H9 (cell line): ENCODE data around the gene ELAVL1. TPM values are rescaled to one million over a fixed set of nuclear protein-coding genes. Genes with fewer than 3 reads are reported as not detected.
"Not testable (repeated sequence)": the region's sequence is repeated elsewhere in the genome, so short reads cannot be mapped to it uniquely, and the experiment has no call there.

Source experiments
- DNase-seq: peaks from one replicate; pipeline ENCODE4 v3.0.0-alpha.2; 2017
- H2AFZ ChIP-seq: one replicate; pipeline ENCODE4 v1.6.1; 2013; ENCODE audit warnings: mild to moderate bottlenecking, low read length, control low read depth, moderate library complexity
- H2AK5ac ChIP-seq: 2 replicates; pipeline ENCODE4 v1.6.1; 2013; ENCODE audit warnings: low read length, control low read depth, mixed read lengths; ENCODE audit not compliant: insufficient read length
- H2BK120ac ChIP-seq: one replicate; pipeline ENCODE4 v1.6.1; 2013; ENCODE audit warnings: low read depth, mild to moderate bottlenecking, low read length, control low read depth, inconsistent platforms; ENCODE audit not compliant: poor library complexity, severe bottlenecking
- H2BK12ac ChIP-seq: 2 replicates; pipeline ENCODE4 v1.6.1; 2013; ENCODE audit warnings: low read length, control low read depth, mixed read lengths, low read depth; ENCODE audit not compliant: insufficient read length
- H2BK15ac ChIP-seq: 2 replicates; pipeline ENCODE4 v1.6.1; 2013; ENCODE audit warnings: low read depth, low read length, control low read depth
- H2BK20ac ChIP-seq: one replicate; pipeline ENCODE4 v1.6.1; 2013; ENCODE audit warnings: low read depth, mild to moderate bottlenecking, low read length, control low read depth, inconsistent platforms; ENCODE audit not compliant: poor library complexity, severe bottlenecking
- H2BK5ac ChIP-seq: 2 replicates; pipeline ENCODE4 v1.6.1; 2013; ENCODE audit warnings: low read length, control low read depth, mixed read lengths; ENCODE audit not compliant: insufficient read length
- H3K14ac ChIP-seq: 2 replicates; pipeline ENCODE4 v1.6.1; 2013; ENCODE audit warnings: low read length, control low read depth; ENCODE audit not compliant: insufficient read depth
- H3K18ac ChIP-seq: 2 replicates; pipeline ENCODE4 v1.6.1; 2013; ENCODE audit warnings: low read depth, mild to moderate bottlenecking, mixed read lengths, low read length, control low read depth; ENCODE audit not compliant: insufficient read length
- H3K23ac ChIP-seq: 2 replicates; pipeline ENCODE4 v1.6.1; 2013; ENCODE audit warnings: low read length, control low read depth, mixed read lengths, low read depth; ENCODE audit not compliant: insufficient read length
- H3K23me2 ChIP-seq: 2 replicates; pipeline ENCODE4 v1.6.1; 2013; ENCODE audit warnings: low read depth, mild to moderate bottlenecking, mixed read lengths, low read length, control low read depth; ENCODE audit not compliant: insufficient read length, poor library complexity, severe bottlenecking
- H3K27ac ChIP-seq: 2 replicates; pipeline ENCODE4 v1.5.1; 2013; ENCODE audit warnings: low read length, control low read depth, mixed read lengths, low read depth; ENCODE audit not compliant: insufficient read length
- H3K27me3 ChIP-seq: 2 replicates; pipeline ENCODE4 v1.6.1; 2013; ENCODE audit warnings: low read length, control low read depth, inconsistent platforms; ENCODE audit not compliant: insufficient read depth
- H3K4ac ChIP-seq: 2 replicates; pipeline ENCODE4 v1.6.1; 2013; ENCODE audit warnings: low read depth, mild to moderate bottlenecking, control low read depth, inconsistent platforms, low read length, moderate library complexity
- H3K4me1 ChIP-seq: 2 replicates; pipeline ENCODE4 v1.6.1; 2013; ENCODE audit warnings: low read length, control low read depth, inconsistent platforms; ENCODE audit not compliant: insufficient read depth
- H3K4me2 ChIP-seq: 2 replicates; pipeline ENCODE4 v1.6.1; 2013; ENCODE audit warnings: low read length, control low read depth, mixed read lengths; ENCODE audit not compliant: insufficient read length, insufficient read depth
- H3K56ac ChIP-seq: 2 replicates; pipeline ENCODE4 v1.6.1; 2013; ENCODE audit warnings: low read depth, mild to moderate bottlenecking, mixed read lengths, low read length, control low read depth; ENCODE audit not compliant: insufficient read length
- H3K79me1 ChIP-seq: 2 replicates; pipeline ENCODE4 v1.6.1; 2013; ENCODE audit warnings: low read depth, mild to moderate bottlenecking, moderate library complexity, low read length, control low read depth, inconsistent platforms; ENCODE audit not compliant: insufficient read depth, poor library complexity, severe bottlenecking
- H3K79me2 ChIP-seq: 2 replicates; pipeline ENCODE4 v1.6.1; 2013; ENCODE audit warnings: low read length, control low read depth, inconsistent platforms; ENCODE audit not compliant: insufficient read depth
- H3K9ac ChIP-seq: 2 replicates; pipeline ENCODE4 v1.6.1; 2013; ENCODE audit warnings: low read length, control low read depth, mixed read lengths; ENCODE audit not compliant: insufficient read length; ENCODE audit errors: extremely low read depth
- H3K9me3 ChIP-seq: one replicate; pipeline ENCODE4 v1.6.1; 2013; ENCODE audit warnings: low read depth, low read length, inconsistent platforms; ENCODE audit not compliant: control insufficient read depth
- H3T11ph ChIP-seq: one replicate; pipeline ENCODE4 v1.6.1; 2013; ENCODE audit warnings: mild to moderate bottlenecking, low read length, control low read depth, inconsistent platforms
- H4K20me1 ChIP-seq: one replicate; pipeline ENCODE4 v1.6.1; 2013; ENCODE audit not compliant: control insufficient read depth, insufficient read length, insufficient read depth
- H4K5ac ChIP-seq: 2 replicates; pipeline ENCODE4 v1.6.1; 2013; ENCODE audit warnings: low read depth, mild to moderate bottlenecking, mixed read lengths, low read length, control low read depth; ENCODE audit not compliant: insufficient read length
- H4K8ac ChIP-seq: replicated peaks from 2 replicates; pipeline ENCODE4 v1.6.1; 2013; ENCODE audit warnings: low read length, control low read depth, mixed read lengths, low read depth; ENCODE audit not compliant: insufficient read length
- H4K91ac ChIP-seq: 2 replicates; pipeline ENCODE4 v1.6.1; 2013; ENCODE audit warnings: low read depth, mild to moderate bottlenecking, moderate library complexity, mixed read lengths, low read length, control low read depth; ENCODE audit not compliant: insufficient read length
- H3K27ac Mint-ChIP-seq, 3 experiments: 2 replicates in 2 of 3; 3 replicates in 1 of 3; pipeline ENCODE4 v1.8.0; 2020 to 2021; ENCODE audit warnings: mixed read lengths in 3 of 3, mild to moderate bottlenecking in 1 of 3, moderate library complexity in 1 of 3
- H3K27me3 Mint-ChIP-seq: 2 replicates; pipeline ENCODE4 v1.8.0; 2021; ENCODE audit warnings: low read depth, mild to moderate bottlenecking, moderate library complexity, mixed read lengths
- H3K36me3 Mint-ChIP-seq, 3 experiments: 2 replicates in 2 of 3; 3 replicates in 1 of 3; pipeline ENCODE4 v1.8.0; 2020 to 2021; ENCODE audit warnings: low read depth in 3 of 3, mixed read lengths in 3 of 3; ENCODE audit not compliant: insufficient read depth in 1 of 3
- H3K4me1 Mint-ChIP-seq, 2 experiments: 2 replicates each; pipeline ENCODE4 v1.8.0; 2020; ENCODE audit warnings: mixed read lengths in 2 of 2
- H3K4me3 Mint-ChIP-seq, 2 experiments: 2 replicates in 1 of 2; 3 replicates in 1 of 2; pipeline ENCODE4 v1.8.0; 2020 to 2021; ENCODE audit warnings: mild to moderate bottlenecking in 2 of 2, mixed read lengths in 2 of 2, moderate library complexity in 1 of 2
- H3K9me3 Mint-ChIP-seq, 2 experiments: 2 replicates in 1 of 2; 3 replicates in 1 of 2; pipeline ENCODE4 v1.8.0; 2020; ENCODE audit warnings: mild to moderate bottlenecking in 2 of 2, mixed read lengths in 2 of 2, moderate library complexity in 1 of 2
- WGBS: extraction: QIAGEN DNeasy Blood & Tissue Kit; methylation state at CpG from one replicate; pipeline ENCODE4 v1.1.7; 2013; ENCODE audit warnings: missing lambda C conversion rate, low lambda C conversion rate, mixed read lengths; ENCODE audit not compliant: insufficient read length; ENCODE audit errors: extremely low coverage; 5-methylcytosine and 5-hydroxymethylcytosine counted together
- total RNA-seq: library from RNA; stranded (reverse); gene quantifications from 2 replicates; pipeline ENCODE4 v1.2.1, GENCODE V29; 2021
- TF ChIP-seq, protein P1 (sequence below): fragments of 200-600 bp; sonication (generic); conservative IDR thresholded peaks from 3 replicates; pipeline ENCODE4 v1.8.0; 2021; ENCODE audit warnings: antibody characterized with exemption, mild to moderate bottlenecking

ELAVL1 gene
- total RNA-seq, 1 experiment from 2014 or later = 149 TPM

DNA sequence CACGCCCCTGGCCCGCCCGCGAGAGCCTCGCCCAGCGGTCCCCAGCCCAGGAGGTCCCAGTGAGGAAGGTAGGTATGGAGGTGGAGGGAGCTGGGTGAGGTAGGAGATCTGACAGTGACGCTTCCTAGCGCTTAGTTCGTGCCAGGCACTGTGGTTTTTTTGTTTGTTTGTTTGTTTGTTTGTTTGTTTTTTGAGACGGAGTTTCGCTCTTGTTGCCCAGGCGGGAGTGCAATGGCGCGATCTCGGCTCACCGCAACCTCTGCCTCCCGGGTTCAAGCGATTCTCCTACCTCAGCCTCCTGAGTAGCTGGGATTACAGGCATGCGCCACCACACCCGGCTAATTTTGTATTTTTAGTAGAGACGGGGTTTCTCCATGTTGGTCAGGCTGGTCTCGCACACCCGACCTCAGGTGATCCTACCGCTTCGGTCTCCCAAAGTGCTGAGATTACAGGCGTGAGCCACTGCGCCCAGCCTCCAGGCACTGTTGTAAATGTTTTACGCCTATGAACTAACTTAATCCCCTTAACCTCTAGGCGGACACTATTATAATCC lies 87.3 kb downstream of the ELAVL1 start:
- TF ChIP-seq, protein P1, sequence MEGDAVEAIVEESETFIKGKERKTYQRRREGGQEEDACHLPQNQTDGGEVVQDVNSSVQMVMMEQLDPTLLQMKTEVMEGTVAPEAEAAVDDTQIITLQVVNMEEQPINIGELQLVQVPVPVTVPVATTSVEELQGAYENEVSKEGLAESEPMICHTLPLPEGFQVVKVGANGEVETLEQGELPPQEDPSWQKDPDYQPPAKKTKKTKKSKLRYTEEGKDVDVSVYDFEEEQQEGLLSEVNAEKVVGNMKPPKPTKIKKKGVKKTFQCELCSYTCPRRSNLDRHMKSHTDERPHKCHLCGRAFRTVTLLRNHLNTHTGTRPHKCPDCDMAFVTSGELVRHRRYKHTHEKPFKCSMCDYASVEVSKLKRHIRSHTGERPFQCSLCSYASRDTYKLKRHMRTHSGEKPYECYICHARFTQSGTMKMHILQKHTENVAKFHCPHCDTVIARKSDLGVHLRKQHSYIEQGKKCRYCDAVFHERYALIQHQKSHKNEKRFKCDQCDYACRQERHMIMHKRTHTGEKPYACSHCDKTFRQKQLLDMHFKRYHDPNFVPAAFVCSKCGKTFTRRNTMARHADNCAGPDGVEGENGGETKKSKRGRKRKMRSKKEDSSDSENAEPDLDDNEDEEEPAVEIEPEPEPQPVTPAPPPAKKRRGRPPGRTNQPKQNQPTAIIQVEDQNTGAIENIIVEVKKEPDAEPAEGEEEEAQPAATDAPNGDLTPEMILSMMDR = peak; percentile 12; the same call in 1 of the 3 replicates
- H3K23me2 ChIP-seq = peaks cover 17% of the 10 kb centered on the region
- H3K36me3 Mint-ChIP-seq = peaks cover 7 to 10% (median 9%) of the 10 kb centered on the region in 3 experiments; a peak in 5 of 7 replicates
- H2BK120ac ChIP-seq, H3K23ac ChIP-seq, H3K79me1 ChIP-seq, H3K4ac ChIP-seq, H2AFZ ChIP-seq, H3K79me2 ChIP-seq, DNase-seq, H3K18ac ChIP-seq, H4K8ac ChIP-seq, H2BK15ac ChIP-seq, H3K27ac Mint-ChIP-seq, H2BK12ac ChIP-seq, H2BK20ac ChIP-seq, H4K91ac ChIP-seq, H3K27ac ChIP-seq, H4K5ac ChIP-seq, H3K14ac ChIP-seq, H3K4me1 ChIP-seq, H3T11ph ChIP-seq, H2BK5ac ChIP-seq, H2AK5ac ChIP-seq, H4K20me1 ChIP-seq, H3K56ac ChIP-seq, H3K9me3 Mint-ChIP-seq, H3K9ac ChIP-seq, H3K9me3 ChIP-seq: not testable (repeated sequence)
- H3K4me1 Mint-ChIP-seq = peaks cover 20 to 27% of the 10 kb centered on the region in 2 experiments
- H3K27me3 Mint-ChIP-seq = peaks cover 55% of the 10 kb centered on the region
- peak overlapping the region; percentile 74 for H3K4me2 ChIP-seq
- peaks cover 16% of the 10 kb centered on the region; the same call in 1 of the 2 replicates for H3K27me3 ChIP-seq
- peak overlapping the region; percentile 56 to 77 for H3K4me3 Mint-ChIP-seq
- WGBS = no CpG with 5 or more reads among the region's 29 CpGs
